Lung (tissue), 12 donors: ENCODE data around the gene CBX7. TPM values are rescaled to one million over a fixed set of nuclear protein-coding genes. Genes with fewer than 3 reads are reported as not detected.
A peak's percentile ranks its signal among the peaks of the same experiment; 100 is the strongest.

Experiments used
- ATAC-seq: fragments of 200-7000 bp; cut with Tn5 transposase; one replicate; pipeline ENCODE4 v1.9.1; 2020; ENCODE audit warnings: moderate number of reproducible peaks; ENCODE audit not compliant: insufficient read depth, low FRiP score
- DNase-seq, 3 donors: peaks; one replicate each; pipeline ENCODE4 v3.0.0-alpha.2; 2013 to 2017
- H3K27ac ChIP-seq, 2 donors: one replicate each; pipeline ENCODE4 v1.5.1; 2013; ENCODE audit warnings: mild to moderate bottlenecking in 2 of 2, moderate library complexity in 2 of 2, control low read depth in 1 of 2, inconsistent platforms in 1 of 2, low read depth in 1 of 2, low read length in 1 of 2
- H3K27me3 ChIP-seq, 3 donors: one replicate each; pipeline ENCODE4 v1.5.1; 2013; ENCODE audit warnings: low read length in 2 of 3; ENCODE audit not compliant: control insufficient read depth in 3 of 3, insufficient read depth in 3 of 3
- H3K36me3 ChIP-seq, 4 donors: one replicate each; pipeline ENCODE4 v1.5.1; 2013; ENCODE audit warnings: low read length in 4 of 4, mild to moderate bottlenecking in 1 of 4, moderate library complexity in 1 of 4; ENCODE audit not compliant: control insufficient read depth in 4 of 4, insufficient read depth in 4 of 4
- H3K4me1 ChIP-seq, 5 donors: one replicate each; pipeline ENCODE4 v1.5.1; 2013; ENCODE audit warnings: low read length in 5 of 5, mild to moderate bottlenecking in 2 of 5, moderate library complexity in 1 of 5; ENCODE audit not compliant: control insufficient read depth in 5 of 5, insufficient read depth in 5 of 5
- H3K4me3 ChIP-seq: one replicate; pipeline ENCODE4 v1.5.1; 2013; ENCODE audit warnings: mild to moderate bottlenecking, control low read depth, moderate library complexity
- H3K9ac ChIP-seq, 2 donors: one replicate each; pipeline ENCODE4 v1.5.1; 2013; ENCODE audit warnings: low read length in 2 of 2, control low read depth in 1 of 2; ENCODE audit not compliant: insufficient read depth in 1 of 2
- H3K9me3 ChIP-seq, 4 donors: one replicate each; pipeline ENCODE4 v1.5.1; 2013; ENCODE audit warnings: low read length in 3 of 4, mild to moderate bottlenecking in 1 of 4, moderate library complexity in 1 of 4; ENCODE audit not compliant: control insufficient read depth in 4 of 4, insufficient read depth in 3 of 4
- CTCF ChIP-seq: IDR thresholded peaks from 2 replicates; pipeline ENCODE4 v1.5.1; 2012; ENCODE audit warnings: mild to moderate bottlenecking; ENCODE audit errors: control extremely low read depth, extremely low read depth
- WGBS, 2 donors: extraction: QIAGEN DNeasy Blood & Tissue Kit; methylation state at CpG; one replicate each; pipeline ENCODE4 v1.1.7; 2013; 5-methylcytosine and 5-hydroxymethylcytosine counted together
- polyA plus RNA-seq, 2 donors: library from polyadenylated mRNA; stranded (reverse); fragments of 200-250 nt; gene quantifications; one replicate each; pipeline ENCODE4 v1.2.1, GENCODE V29; 2013
- total RNA-seq, 2 donors: library from RNA; depleted of rRNA in 1 of 2; stranded (reverse); fragments of >200 nt in 1 of 2; gene quantifications; one replicate each; pipeline ENCODE4 v1.2.1, GENCODE V29; 2014 to 2021
- donor health status: control.
- donor health status: control.
- donor health status: Bipolar disorder and iron deficiency.
- donor health status: healthy.
- donor health status: DM: yes; HTN: yes; CAD: no.

Gene CBX7
- total and polyA plus RNA-seq, 4 donors, result 18.1 to 27.8 (median 20.9) TPM

- Histone ChIP-seq H3K9ac (no peak overlapping the region), H3K4me1 (peaks cover 0 to 8% (median 0%) of the 10 kb centered on the region in 5 donors), H3K27ac (no peak overlapping the region), H3K4me3 (no peak overlapping the region), H3K27me3 (no peaks in the 10 kb centered on the region), H3K36me3 (peaks cover 0 to 21% (median 0%) of the 10 kb centered on the region in 4 donors), H3K9me3 (peaks cover 0 to 4% (median 0%) of the 10 kb centered on the region in 4 donors)
- ATAC-seq, result no peak
- no peak for TF ChIP-seq CTCF
- WGBS, 2 donors, result 64 to 73% methylated on average over 24 of the region's 24 CpGs
- peak; percentile 39 to 44 (median 43) for DNase-seq
Observed at GRCh38 chr22:39130892-39131855, 21.3 kb downstream of the CBX7 start.

GRCh38 chr22:39130152-39130704 lies 22.3 kb downstream of the CBX7 start:
- Histone ChIP-seq H3K27me3 (no peaks in the 10 kb centered on the region), H3K4me3 (no peak overlapping the region), H3K9me3 (peaks cover 0 to 4% (median 0%) of the 10 kb centered on the region in 4 donors), H3K9ac (no peak overlapping the region), H3K36me3 (peaks cover 0 to 21% (median 0%) of the 10 kb centered on the region in 4 donors), H3K4me1 (peaks cover 0 to 8% (median 0%) of the 10 kb centered on the region in 5 donors), H3K27ac (no peak overlapping the region)
- WGBS, 2 donors, result 82 to 89% methylated on average over 8 of the region's 8 CpGs
- DNase-seq (no peak), ATAC-seq (no peak)
- TF ChIP-seq CTCF, result no peak

- Histone ChIP-seq H3K27me3 (no peaks in the 10 kb centered on the region), H3K4me3 (no peak overlapping the region), H3K27ac (no peak overlapping the region), H3K9me3 (peaks cover 0 to 4% (median 0%) of the 10 kb centered on the region in 4 donors), H3K9ac (no peak overlapping the region), H3K36me3 (peaks cover 0 to 21% (median 0%) of the 10 kb centered on the region in 4 donors), H3K4me1 (peaks cover 0 to 8% (median 0%) of the 10 kb centered on the region in 5 donors)
- TF ChIP-seq CTCF, result no peak
- 93 to 96% methylated on average over 9 of the region's 9 CpGs for WGBS, 2 donors
- ATAC-seq (no peak), DNase-seq (no peak)
Observed at GRCh38 chr22:39129746-39130145, 22.7 kb downstream of the CBX7 start.
